Measurements from ENCODE around the gene SPSB1. TPM values are rescaled to one million over a fixed set of nuclear protein-coding genes. Genes with fewer than 3 reads are reported as not detected.

SPSB1 gene
- polyA plus RNA-seq, 1 experiment, result 20.3 TPM

DNA sequence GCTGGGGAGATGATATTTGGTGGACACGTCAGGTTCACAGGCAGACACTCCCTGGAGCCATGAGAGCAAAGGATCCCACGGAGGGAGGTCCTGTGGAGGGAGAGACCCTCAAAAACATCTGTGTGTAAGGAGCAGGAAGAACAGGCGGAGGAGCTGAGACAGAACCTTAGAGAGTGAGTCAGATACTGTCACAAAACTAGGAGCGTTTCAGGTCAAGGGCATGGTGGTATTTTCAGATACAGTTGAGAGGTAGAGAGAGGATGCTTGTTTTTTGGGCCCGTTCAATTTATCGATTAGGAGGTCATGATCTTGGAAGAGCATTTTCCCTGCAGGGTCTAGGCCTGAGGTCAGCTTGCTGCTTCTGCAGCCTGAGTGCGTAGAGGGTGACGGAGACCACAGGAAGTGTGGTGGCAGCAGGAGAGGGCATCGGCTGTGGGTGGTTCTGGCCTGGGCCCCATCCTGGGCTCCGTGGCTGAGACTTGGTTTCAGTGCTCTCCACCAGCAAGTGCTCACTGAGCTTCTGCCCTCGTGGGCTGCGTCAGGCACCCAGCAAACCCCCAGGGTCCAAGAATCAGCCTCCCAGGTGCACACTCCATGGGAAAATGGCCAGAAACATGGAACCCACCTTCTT lies 39.9 kb downstream of the SPSB1 start:
- H3K4me3 ChIP-seq (ENCODE audit: low read depth, low read length), result no peak overlapping the region
- POLR2A ChIA-PET, result no interaction called here
- no peaks in the 10 kb centered on the region for H3K27me3 ChIP-seq (ENCODE audit: control insufficient read depth, insufficient read depth, low read length)
- DNase-seq (ENCODE audit: low read depth, low spot score), result no peak
- CTCF ChIA-PET, result no interaction called here
- H3K9me3 ChIP-seq (ENCODE audit: control insufficient read depth, insufficient read depth, low read length), result no peaks in the 10 kb centered on the region
- no peak overlapping the region for H3K27ac ChIP-seq (ENCODE audit: low read depth, low read length)
- TF ChIP-seq, protein P1, sequence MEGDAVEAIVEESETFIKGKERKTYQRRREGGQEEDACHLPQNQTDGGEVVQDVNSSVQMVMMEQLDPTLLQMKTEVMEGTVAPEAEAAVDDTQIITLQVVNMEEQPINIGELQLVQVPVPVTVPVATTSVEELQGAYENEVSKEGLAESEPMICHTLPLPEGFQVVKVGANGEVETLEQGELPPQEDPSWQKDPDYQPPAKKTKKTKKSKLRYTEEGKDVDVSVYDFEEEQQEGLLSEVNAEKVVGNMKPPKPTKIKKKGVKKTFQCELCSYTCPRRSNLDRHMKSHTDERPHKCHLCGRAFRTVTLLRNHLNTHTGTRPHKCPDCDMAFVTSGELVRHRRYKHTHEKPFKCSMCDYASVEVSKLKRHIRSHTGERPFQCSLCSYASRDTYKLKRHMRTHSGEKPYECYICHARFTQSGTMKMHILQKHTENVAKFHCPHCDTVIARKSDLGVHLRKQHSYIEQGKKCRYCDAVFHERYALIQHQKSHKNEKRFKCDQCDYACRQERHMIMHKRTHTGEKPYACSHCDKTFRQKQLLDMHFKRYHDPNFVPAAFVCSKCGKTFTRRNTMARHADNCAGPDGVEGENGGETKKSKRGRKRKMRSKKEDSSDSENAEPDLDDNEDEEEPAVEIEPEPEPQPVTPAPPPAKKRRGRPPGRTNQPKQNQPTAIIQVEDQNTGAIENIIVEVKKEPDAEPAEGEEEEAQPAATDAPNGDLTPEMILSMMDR (IDR thresholded peaks at IDR 0.05; ENCODE audit: low read depth, low read length), result no peak

DNA sequence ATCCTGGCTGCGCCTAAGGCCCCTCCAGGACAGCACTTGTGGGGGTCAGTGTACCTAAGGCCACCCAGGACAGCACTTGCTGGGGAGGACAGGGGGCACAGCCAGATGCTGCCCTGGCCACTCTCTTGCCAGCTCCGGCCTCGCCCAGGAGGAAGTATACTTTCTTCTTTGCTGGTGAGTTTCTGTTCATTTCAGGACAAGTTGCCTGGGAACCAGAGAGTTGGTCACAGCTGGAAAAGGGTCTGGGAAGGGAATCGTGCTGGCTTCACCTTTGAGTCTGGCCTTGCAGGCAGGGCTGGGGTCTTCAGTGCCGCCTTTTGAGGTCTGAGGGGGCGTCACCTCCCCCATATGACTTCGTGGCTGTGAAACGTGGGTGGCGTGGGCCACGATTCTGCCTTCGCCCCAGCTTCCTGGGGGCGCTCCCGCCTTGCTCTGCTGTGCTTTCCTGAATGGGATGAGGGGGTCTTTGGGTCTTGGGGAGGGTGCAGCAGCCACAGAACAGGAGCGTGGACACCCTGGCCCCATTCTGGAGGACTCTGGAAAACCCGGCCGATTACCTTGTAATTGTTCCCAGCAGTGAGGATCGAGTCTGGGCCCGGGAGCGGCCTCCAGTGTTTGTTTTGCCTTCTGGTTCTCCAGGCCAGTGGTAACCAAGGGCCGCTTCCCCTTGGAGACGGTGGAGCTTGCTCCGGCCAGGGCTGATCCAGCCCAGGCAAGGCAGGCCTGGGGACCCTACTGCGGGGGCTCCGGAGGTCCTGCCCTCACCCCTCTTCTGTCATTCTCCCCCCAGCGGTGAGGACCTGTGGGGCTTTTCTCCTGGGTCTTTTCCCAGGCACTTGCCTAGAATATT lies 45.9 kb downstream of the SPSB1 start:
- no peak overlapping the region for H3K27ac ChIP-seq (ENCODE audit: low read depth, low read length)

DNA sequence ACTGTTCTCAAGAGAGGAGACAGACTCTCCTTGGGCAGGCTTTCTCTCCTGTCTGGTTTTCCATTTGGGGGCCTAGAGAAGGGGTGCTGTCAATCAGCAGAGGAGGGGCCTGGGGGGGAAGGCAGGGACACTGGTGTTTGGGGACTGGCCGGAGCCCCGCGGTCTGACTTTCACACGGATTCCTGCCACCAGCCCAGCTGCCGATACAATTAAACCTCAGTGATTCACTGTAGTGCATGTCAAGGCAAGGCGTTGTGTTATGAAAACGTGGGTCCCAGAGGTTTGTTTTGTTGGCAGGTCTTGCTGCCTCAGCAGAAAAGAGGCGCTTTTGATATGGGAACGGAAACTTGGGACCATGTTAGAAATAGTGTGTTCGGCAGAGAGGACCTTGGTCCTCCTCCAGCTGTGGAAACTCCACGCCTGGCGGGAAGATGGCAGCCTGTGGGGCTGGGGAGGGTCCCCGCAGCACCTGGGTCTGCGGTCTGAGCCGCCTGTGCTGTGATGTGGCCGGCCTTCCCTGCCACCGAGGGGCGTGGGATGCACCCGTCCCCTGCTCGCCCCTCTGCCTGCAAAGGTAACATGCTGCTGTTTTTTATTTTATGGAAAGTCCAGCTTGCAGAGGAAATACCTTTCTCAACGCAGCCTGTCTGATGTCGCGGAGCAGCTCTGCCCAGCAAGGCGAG lies 47.6 kb downstream of the SPSB1 start:
- Histone ChIP-seq H3K4me3 (ENCODE audit: low read depth, low read length) (no peak overlapping the region), H3K27ac (ENCODE audit: low read depth, low read length) (no peak overlapping the region), H3K9me3 (ENCODE audit: control insufficient read depth, insufficient read depth, low read length) (peaks cover 7% of the 10 kb centered on the region; the same call in 1 of the 2 replicates), H3K27me3 (ENCODE audit: control insufficient read depth, insufficient read depth, low read length) (no peaks in the 10 kb centered on the region)
- ChIA-PET CTCF (no interaction called here), POLR2A (interaction anchor here (0.6 kb wide), 1 partner anchor 19 kb away, joined by 3 read pairs; no protein-coding TSS in a partner anchor)
- no peak for DNase-seq (ENCODE audit: low read depth, low spot score)
- TF ChIP-seq, protein P1 (IDR thresholded peaks at IDR 0.05; ENCODE audit: low read depth, low read length), result no peak

More for the DNA sequence above, 45.9 kb downstream of the SPSB1 start:
- DNase-seq (ENCODE audit: low read depth, low spot score), result no peak
- TF ChIP-seq, protein P1 (IDR thresholded peaks at IDR 0.05; ENCODE audit: low read depth, low read length), result no peak
- H3K27me3 ChIP-seq (ENCODE audit: control insufficient read depth, insufficient read depth, low read length), result no peaks in the 10 kb centered on the region
- POLR2A ChIA-PET, result no interaction called here
- CTCF ChIA-PET, result no interaction called here
- H3K9me3 ChIP-seq (ENCODE audit: control insufficient read depth, insufficient read depth, low read length), result peaks cover 7% of the 10 kb centered on the region; the same call in 1 of the 2 replicates
- no peak overlapping the region for H3K4me3 ChIP-seq (ENCODE audit: low read depth, low read length)

DNA sequence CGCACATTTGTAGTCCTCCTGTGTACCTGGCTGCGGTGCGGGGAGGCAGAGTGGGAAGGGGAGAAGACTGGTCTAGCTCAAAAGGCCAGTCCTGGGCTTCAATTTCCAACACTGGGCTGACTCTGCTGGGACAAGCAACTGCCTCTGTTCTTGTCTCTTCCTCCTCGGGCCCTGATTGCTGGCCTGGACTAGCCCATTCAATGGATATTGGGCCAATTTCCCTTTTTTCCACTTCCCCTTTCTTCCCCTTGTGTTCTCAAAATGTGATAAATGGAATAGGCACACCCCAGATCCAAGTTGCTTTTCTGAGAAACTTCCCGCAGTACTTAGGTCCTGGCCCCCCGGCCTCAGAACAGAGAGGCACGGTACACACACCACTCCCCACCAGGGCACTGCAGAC lies 48.2 kb downstream of the SPSB1 start:
- ChIA-PET POLR2A (no interaction called here), CTCF (no interaction called here)
- TF ChIP-seq, protein P1 (IDR thresholded peaks at IDR 0.05; ENCODE audit: low read depth, low read length), result no peak
- Histone ChIP-seq H3K27me3 (ENCODE audit: control insufficient read depth, insufficient read depth, low read length) (no peaks in the 10 kb centered on the region), H3K4me3 (ENCODE audit: low read depth, low read length) (no peak overlapping the region), H3K27ac (ENCODE audit: low read depth, low read length) (no peak overlapping the region), H3K9me3 (ENCODE audit: control insufficient read depth, insufficient read depth, low read length) (peaks cover 7% of the 10 kb centered on the region; the same call in 1 of the 2 replicates)
- no peak for DNase-seq (ENCODE audit: low read depth, low spot score)

Measured in AG04450 (cell line).